IMR-90 (cell line): ENCODE data around the gene PFAS. TPM values are rescaled to one million over a fixed set of nuclear protein-coding genes. Genes with fewer than 3 reads are reported as not detected.
A peak's percentile ranks its signal among the peaks of the same experiment; 100 is the strongest.

ENCODE experiments used
- ATAC-seq: fragments of 200-7000 bp; cut with Tn5 transposase; 2 replicates; pipeline ENCODE4 v1.9.1; 2020; ENCODE audit warnings: low read depth, mild to moderate bottlenecking, moderate library complexity
- BruUV-seq: library from RNA; stranded (reverse); fragments of 400-500 nt; replicated peaks from 2 replicates; lab custom pipeline; 2021; lab: Mats Ljungman, UMichigan
- CTCF ChIA-PET: fragments of 300-600 bp; formaldehyde crosslinking; extraction: SDS; loops from one replicate; lab custom pipeline; 2021; ENCODE audit warnings: antibody characterized with exemption; lab: Yijun Ruan, JAX
- POLR2A ChIA-PET: fragments of 300-600 bp; sonication (Branson Sonifier 250); formaldehyde crosslinking; loops from one replicate; lab custom pipeline; 2022; ENCODE audit warnings: antibody characterized with exemption; ENCODE audit not compliant: unreplicated experiment; lab: Charles Lee
- DNase-seq: peaks from one replicate; pipeline ENCODE4 v3.0.0; 2013
- H2AFZ ChIP-seq: replicated peaks from 2 replicates; pipeline ENCODE3; 2013; ENCODE audit warnings: low read length, mild to moderate bottlenecking; ENCODE audit not compliant: poor library complexity
- H2AK5ac ChIP-seq: 2 replicates; pipeline ENCODE4 v1.6.1; 2013; ENCODE audit warnings: low read depth, low read length, inconsistent platforms
- H2AK9ac ChIP-seq: replicated peaks from 2 replicates; pipeline ENCODE3; 2013; ENCODE audit warnings: mild to moderate bottlenecking, low read depth, low read length, moderate library complexity; ENCODE audit not compliant: poor library complexity
- H2BK120ac ChIP-seq: 2 replicates; pipeline ENCODE4 v1.6.1; 2013; ENCODE audit warnings: low read depth, low read length, inconsistent platforms
- H2BK15ac ChIP-seq: 3 replicates; pipeline ENCODE4 v1.6.1; 2013; ENCODE audit warnings: low read depth, low read length, inconsistent platforms
- H2BK20ac ChIP-seq: 2 replicates; pipeline ENCODE4 v1.6.1; 2013; ENCODE audit warnings: low read depth, mild to moderate bottlenecking, inconsistent platforms, low read length, moderate library complexity
- H2BK5ac ChIP-seq: 2 replicates; pipeline ENCODE4 v1.6.1; 2013; ENCODE audit warnings: mild to moderate bottlenecking, low read depth, low read length, inconsistent platforms; ENCODE audit not compliant: poor library complexity, severe bottlenecking
- H3K14ac ChIP-seq: replicated peaks from 2 replicates; pipeline ENCODE4 v1.6.1; 2013; ENCODE audit warnings: low read depth, low read length, inconsistent platforms
- H3K18ac ChIP-seq: 2 replicates; pipeline ENCODE4 v1.6.1; 2013; ENCODE audit warnings: low read depth, low read length, control low read depth
- H3K23ac ChIP-seq: 2 replicates; pipeline ENCODE4 v1.6.1; 2013; ENCODE audit warnings: low read depth, low read length, inconsistent platforms
- H3K27ac ChIP-seq: 2 replicates; pipeline ENCODE4 v1.5.1; 2013; ENCODE audit warnings: mild to moderate bottlenecking, control low read depth, low read length; ENCODE audit not compliant: insufficient read depth
- H3K27me3 ChIP-seq: 2 replicates; pipeline ENCODE4 v1.6.1; 2013; ENCODE audit warnings: low read length; ENCODE audit not compliant: control insufficient read depth, insufficient read depth
- H3K36me3 ChIP-seq: 2 replicates; pipeline ENCODE4 v1.6.1; 2013; ENCODE audit warnings: low read length, mixed read lengths; ENCODE audit not compliant: control insufficient read depth, insufficient read depth
- H3K4ac ChIP-seq: 2 replicates; pipeline ENCODE4 v1.6.1; 2013; ENCODE audit warnings: low read depth, low read length, inconsistent platforms
- H3K4me1 ChIP-seq: 2 replicates; pipeline ENCODE4 v1.6.1; 2013; ENCODE audit warnings: low read length, mixed read lengths; ENCODE audit not compliant: control insufficient read depth, insufficient read depth
- H3K4me2 ChIP-seq: 2 replicates; pipeline ENCODE4 v1.6.1; 2013; ENCODE audit warnings: low read depth, mild to moderate bottlenecking, control low read depth, low read length, moderate library complexity
- H3K4me3 ChIP-seq: 2 replicates; pipeline ENCODE4 v1.5.1; 2013; ENCODE audit warnings: low read depth, mild to moderate bottlenecking, control low read depth, low read length, moderate library complexity; ENCODE audit not compliant: insufficient read depth
- H3K56ac ChIP-seq: 2 replicates; pipeline ENCODE4 v1.6.1; 2013; ENCODE audit warnings: low read length, inconsistent platforms; ENCODE audit not compliant: insufficient read depth; ENCODE audit errors: extremely low read depth
- H3K79me1 ChIP-seq, 2 experiments: 2 replicates each; pipeline ENCODE4 v1.6.1; 2013; ENCODE audit warnings: low read length in 2 of 2, inconsistent platforms in 1 of 2, low read depth in 1 of 2
- H3K9ac ChIP-seq: 2 replicates; pipeline ENCODE4 v1.6.1; 2013; ENCODE audit warnings: low read depth, low read length, control low read depth
- H3K9me1 ChIP-seq: 2 replicates; pipeline ENCODE4 v1.6.1; 2013; ENCODE audit warnings: low read length, inconsistent platforms; ENCODE audit not compliant: insufficient read depth
- H3K9me3 ChIP-seq: 2 replicates; pipeline ENCODE4 v1.6.1; 2013; ENCODE audit warnings: low read length; ENCODE audit not compliant: control insufficient read depth, insufficient read depth
- H4K20me1 ChIP-seq: 2 replicates; pipeline ENCODE4 v1.6.1; 2013; ENCODE audit warnings: low read length, inconsistent platforms; ENCODE audit not compliant: insufficient read depth
- H4K5ac ChIP-seq: 2 replicates; pipeline ENCODE4 v1.6.1; 2013; ENCODE audit warnings: mild to moderate bottlenecking, low read depth, low read length, control low read depth
- H4K8ac ChIP-seq, 2 experiments: 2 replicates each; pipeline ENCODE4 v1.6.1; 2013; ENCODE audit warnings: low read depth in 2 of 2, low read length in 2 of 2, control low read depth in 1 of 2, inconsistent platforms in 1 of 2
- H4K91ac ChIP-seq: 2 replicates; pipeline ENCODE4 v1.6.1; 2013; ENCODE audit warnings: low read depth, low read length, inconsistent platforms; ENCODE audit not compliant: insufficient read depth
- POLR2A ChIP-seq: IDR thresholded peaks from 2 replicates; pipeline ENCODE4 v1.6.1; 2012; ENCODE audit warnings: mild to moderate bottlenecking, low read depth, low read length
- WGBS, 2 experiments: methylation state at CpG; one replicate each; pipeline versions ENCODE4 v1.1.5 to v1.1.7; 2013; ENCODE audit warnings: missing lambda C conversion rate in 2 of 2; ENCODE audit not compliant: insufficient read length in 1 of 2; ENCODE audit errors: extremely low coverage in 2 of 2; 5-methylcytosine and 5-hydroxymethylcytosine counted together
- dilution Hi-C: fragments of 300-500 bp; cut with HindIII; formaldehyde crosslinking; loops from one replicate; pipeline ENCODE4 v1.14.3; 2018; ENCODE audit warnings: low sequenced_read_pairs; ENCODE audit not compliant: unreplicated experiment
- in situ Hi-C: fragments of 300-500 bp; cut with MboI; formaldehyde crosslinking; loops from 3 replicates; pipeline ENCODE4 v1.14.3; 2019; ENCODE audit warnings: low sequenced_read_pairs, inconsistent platforms, mixed read lengths
- intact Hi-C: fragments of 100-400 bp; cut with micrococcal nuclease; formaldehyde crosslinking; loops from 2 replicates; pipeline ENCODE4 v1.10.0; 2022
- polyA plus RNA-seq, 3 experiments: library from polyadenylated mRNA; depleted of rRNA; stranded (reverse); fragments of >200 nt; gene quantifications; 2 replicates each; pipeline ENCODE4 v1.2.3, GENCODE V29; 2012; ENCODE audit warnings: low replicate concordance in 1 of 3
- total RNA-seq: library from RNA; depleted of rRNA; stranded (reverse); fragments of >200 nt; gene quantifications from 2 replicates; pipeline ENCODE4 v1.2.3, GENCODE V29; 2012
- TF ChIP-seq, protein P1 (sequence below): conservative IDR thresholded peaks from 2 replicates; pipeline ENCODE4 v1.5.1; 2012; ENCODE audit warnings: mild to moderate bottlenecking, low read depth, low read length, improper control_type of control experiment

Gene PFAS
- total and polyA plus RNA-seq, 2 of the 4 experiments (the other 2 are of a cell fraction), result 20.7 to 26.2 TPM

DNA sequence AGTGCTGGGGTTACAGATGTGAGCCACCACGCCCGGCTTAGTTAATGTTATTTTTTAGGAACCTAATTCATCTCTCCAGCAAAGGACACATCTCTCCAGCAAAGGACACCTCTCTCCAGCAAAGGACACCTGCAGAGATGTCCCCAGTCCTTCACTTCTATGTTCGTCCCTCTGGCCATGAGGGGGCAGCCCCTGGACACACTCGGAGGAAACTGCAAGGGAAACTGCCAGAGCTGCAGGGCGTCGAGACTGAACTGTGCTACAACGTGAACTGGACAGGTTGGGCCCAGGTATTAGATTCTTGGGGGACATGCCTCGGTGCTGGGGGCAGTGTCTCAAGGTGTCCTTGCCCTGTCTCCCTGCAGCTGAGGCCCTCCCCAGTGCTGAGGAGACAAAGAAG, 4.7 kb downstream of the PFAS start:
- no peak overlapping the region for H3K27ac ChIP-seq
- H3K9me3 ChIP-seq, result no peaks in the 10 kb centered on the region
- POLR2A ChIA-PET, result no interaction called here
- H2BK20ac ChIP-seq, result no peak overlapping the region
- no peak overlapping the region for H3K4me2 ChIP-seq
- no peak overlapping the region for H2BK5ac ChIP-seq
- peaks cover 30% of the 10 kb centered on the region for H3K36me3 ChIP-seq
- peaks cover 20 to 28% of the 10 kb centered on the region in 2 experiments for H3K79me1 ChIP-seq
- no peak for TF ChIP-seq POLR2A
- TF ChIP-seq, protein P1, sequence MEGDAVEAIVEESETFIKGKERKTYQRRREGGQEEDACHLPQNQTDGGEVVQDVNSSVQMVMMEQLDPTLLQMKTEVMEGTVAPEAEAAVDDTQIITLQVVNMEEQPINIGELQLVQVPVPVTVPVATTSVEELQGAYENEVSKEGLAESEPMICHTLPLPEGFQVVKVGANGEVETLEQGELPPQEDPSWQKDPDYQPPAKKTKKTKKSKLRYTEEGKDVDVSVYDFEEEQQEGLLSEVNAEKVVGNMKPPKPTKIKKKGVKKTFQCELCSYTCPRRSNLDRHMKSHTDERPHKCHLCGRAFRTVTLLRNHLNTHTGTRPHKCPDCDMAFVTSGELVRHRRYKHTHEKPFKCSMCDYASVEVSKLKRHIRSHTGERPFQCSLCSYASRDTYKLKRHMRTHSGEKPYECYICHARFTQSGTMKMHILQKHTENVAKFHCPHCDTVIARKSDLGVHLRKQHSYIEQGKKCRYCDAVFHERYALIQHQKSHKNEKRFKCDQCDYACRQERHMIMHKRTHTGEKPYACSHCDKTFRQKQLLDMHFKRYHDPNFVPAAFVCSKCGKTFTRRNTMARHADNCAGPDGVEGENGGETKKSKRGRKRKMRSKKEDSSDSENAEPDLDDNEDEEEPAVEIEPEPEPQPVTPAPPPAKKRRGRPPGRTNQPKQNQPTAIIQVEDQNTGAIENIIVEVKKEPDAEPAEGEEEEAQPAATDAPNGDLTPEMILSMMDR, result peak; percentile 15; the same call in 1 of the 2 replicates
- H2BK120ac ChIP-seq, result no peak overlapping the region
- no peak overlapping the region for H2AK5ac ChIP-seq
- intact Hi-C loops, result no loop called here
- H4K20me1 ChIP-seq, result no peaks in the 10 kb centered on the region
- H3K14ac ChIP-seq, result no peak overlapping the region
- no peak overlapping the region for H2BK15ac ChIP-seq
- H3K9ac ChIP-seq, result no peak overlapping the region
- ATAC-seq, result no peak
- H3K4me3 ChIP-seq, result no peak overlapping the region
- no peak overlapping the region for H4K8ac ChIP-seq
- no peak overlapping the region for H4K5ac ChIP-seq
- no peak overlapping the region for H3K18ac ChIP-seq
- no peaks in the 10 kb centered on the region; the same call in 1 of the 2 replicates for H3K4me1 ChIP-seq
- no peak for DNase-seq
- 85% methylated on average over 5 of the region's 8 CpGs; no CpG with 5 or more reads in 1 of the 2 experiments for WGBS, 2 experiments
- dilution Hi-C loops, result no loop called here
- BruUV-seq, result no TSS peak
- CTCF ChIA-PET, result no interaction called here
- in situ Hi-C loops, result no loop called here
- H3K27me3 ChIP-seq, result no peaks in the 10 kb centered on the region
- no peak overlapping the region for H3K56ac ChIP-seq
- 0 out of 2 replicates have a peak, but pooled peaks cover 4% of the 10 kb centered on the region for H3K9me1 ChIP-seq
- H3K23ac ChIP-seq, result no peak overlapping the region
- no peak overlapping the region for H2AK9ac ChIP-seq
- H4K91ac ChIP-seq, result no peak overlapping the region
- no peak overlapping the region for H3K4ac ChIP-seq
- no peak overlapping the region for H2AFZ ChIP-seq
